ENCODE measurements around the gene DUSP6.

- TF ChIP-seq CTCF (IDR thresholded peaks at IDR 0.05): no peak
- TF ChIP-seq POLR2A (IDR thresholded peaks at IDR 0.05): no peak
Measured at GRCh38 chr12:89307474-89308253, 44.6 kb downstream of the DUSP6 start.
